CD4-positive, alpha-beta T cell (primary cell): ENCODE measurements around the gene HOXB7. TPM values are rescaled to one million over a fixed set of nuclear protein-coding genes. Genes with fewer than 3 reads are reported as not detected.

Source experiments
- ATAC-seq: fragments of 200-7000 bp; cut with Tn5 transposase; one replicate; pipeline ENCODE4 v1.10.0; 2022; ENCODE audit warnings: mild to moderate bottlenecking; ENCODE audit not compliant: poor library complexity
- CTCF ChIA-PET: fragments of 350-600 bp; sonication (Branson Sonifier 250); formaldehyde crosslinking; loops from one replicate; lab custom pipeline; 2021; ENCODE audit warnings: antibody characterized with exemption, inconsistent platforms; lab: Charles Lee
- POLR2A ChIA-PET: fragments of 350-600 bp; sonication (Branson Sonifier 250); formaldehyde crosslinking; loops from one replicate; lab custom pipeline; 2021; ENCODE audit warnings: antibody characterized with exemption, inconsistent platforms; lab: Charles Lee
- DNase-seq, 14 experiments: peaks; one replicate each; pipeline ENCODE4 v3.0.0-alpha.2; 2013 to 2020; ENCODE audit warnings: mixed read lengths in 2 of 14
- H3K27ac ChIP-seq, 2 donors: one replicate each; pipeline versions ENCODE4 v1.5.1 to v1.7.0; 2013; ENCODE audit warnings: low read length in 2 of 2, low read depth in 1 of 2, mild to moderate bottlenecking in 1 of 2
- H3K27me3 ChIP-seq, 2 experiments: 1 replicate in 1 of 2; 2 replicates in 1 of 2; pipeline versions ENCODE4 v1.6.1 to v1.7.0; 2013; ENCODE audit warnings: low read length in 2 of 2, control low read depth in 1 of 2, mild to moderate bottlenecking in 1 of 2, moderate library complexity in 1 of 2; ENCODE audit not compliant: insufficient read depth in 2 of 2, control insufficient read depth in 1 of 2
- H3K36me3 ChIP-seq: one replicate; pipeline ENCODE4 v1.6.1; 2013; ENCODE audit warnings: low read length, control low read depth; ENCODE audit not compliant: insufficient read depth
- H3K4me1 ChIP-seq: one replicate; pipeline ENCODE4 v1.6.1; 2013; ENCODE audit warnings: low read length, control low read depth; ENCODE audit not compliant: insufficient read depth
- H3K4me3 ChIP-seq: one replicate; pipeline ENCODE4 v1.5.1; 2013; ENCODE audit warnings: mild to moderate bottlenecking, low read length, moderate library complexity
- H3K9me3 ChIP-seq, 2 experiments: 1 replicate in 1 of 2; 2 replicates in 1 of 2; pipeline versions ENCODE4 v1.6.1 to v1.7.0; 2013; ENCODE audit warnings: low read length in 2 of 2, mild to moderate bottlenecking in 2 of 2, control low read depth in 1 of 2, moderate library complexity in 1 of 2; ENCODE audit not compliant: control insufficient read depth in 1 of 2, insufficient read depth in 1 of 2
- H3K27ac Mint-ChIP-seq: one replicate; pipeline ENCODE4 v1.8.0; 2020; ENCODE audit warnings: mixed read lengths
- H3K27me3 Mint-ChIP-seq: one replicate; pipeline ENCODE4 v1.8.0; 2021; ENCODE audit warnings: mixed read lengths
- H3K36me3 Mint-ChIP-seq: one replicate; pipeline ENCODE4 v1.8.0; 2021; ENCODE audit warnings: low read depth, mixed read lengths
- H3K4me1 Mint-ChIP-seq: one replicate; pipeline ENCODE4 v1.8.0; 2021; ENCODE audit warnings: low read depth, mixed read lengths
- H3K4me3 Mint-ChIP-seq: one replicate; pipeline ENCODE4 v1.8.0; 2020; ENCODE audit warnings: mild to moderate bottlenecking, mixed read lengths
- H3K9me3 Mint-ChIP-seq: one replicate; pipeline ENCODE4 v1.8.0; 2020; ENCODE audit warnings: mixed read lengths
- intact Hi-C, 2 experiments: fragments of 100-400 bp; cut with DNase I in 1 of 2; cut with micrococcal nuclease in 1 of 2; formaldehyde crosslinking; loops; one replicate each; pipeline versions ENCODE4 v1.15.1 to v1.9.0; 2023 to 2025; cut with DNase I, micrococcal nuclease
- total RNA-seq, 174 experiments: library from RNA in 2 of 174; stranded (reverse) in 2 of 174; gene quantifications; one replicate each; pipeline ENCODE4 v1.2.3 and lab custom pipeline; 2021 to 2026
- TF ChIP-seq, protein P1 (sequence below): fragments of 200-600 bp; IDR thresholded peaks from one replicate; pipeline ENCODE4 v1.8.0; 2022; ENCODE audit warnings: antibody characterized with exemption, mild to moderate bottlenecking

The HOXB7 gene
- total RNA-seq, 2 experiments from 2014 or later = not detected

- TF ChIP-seq, protein P1, sequence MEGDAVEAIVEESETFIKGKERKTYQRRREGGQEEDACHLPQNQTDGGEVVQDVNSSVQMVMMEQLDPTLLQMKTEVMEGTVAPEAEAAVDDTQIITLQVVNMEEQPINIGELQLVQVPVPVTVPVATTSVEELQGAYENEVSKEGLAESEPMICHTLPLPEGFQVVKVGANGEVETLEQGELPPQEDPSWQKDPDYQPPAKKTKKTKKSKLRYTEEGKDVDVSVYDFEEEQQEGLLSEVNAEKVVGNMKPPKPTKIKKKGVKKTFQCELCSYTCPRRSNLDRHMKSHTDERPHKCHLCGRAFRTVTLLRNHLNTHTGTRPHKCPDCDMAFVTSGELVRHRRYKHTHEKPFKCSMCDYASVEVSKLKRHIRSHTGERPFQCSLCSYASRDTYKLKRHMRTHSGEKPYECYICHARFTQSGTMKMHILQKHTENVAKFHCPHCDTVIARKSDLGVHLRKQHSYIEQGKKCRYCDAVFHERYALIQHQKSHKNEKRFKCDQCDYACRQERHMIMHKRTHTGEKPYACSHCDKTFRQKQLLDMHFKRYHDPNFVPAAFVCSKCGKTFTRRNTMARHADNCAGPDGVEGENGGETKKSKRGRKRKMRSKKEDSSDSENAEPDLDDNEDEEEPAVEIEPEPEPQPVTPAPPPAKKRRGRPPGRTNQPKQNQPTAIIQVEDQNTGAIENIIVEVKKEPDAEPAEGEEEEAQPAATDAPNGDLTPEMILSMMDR = no peak
- intact Hi-C loops = loop anchor here (5.0 to 10.0 kb wide), 3 partner anchors 724 to 839 kb away; partner anchors contain the start of gene SCRN2 (in 1 of the 2)
- Histone ChIP-seq H3K4me3 (no peak overlapping the region), H3K27me3 (peaks cover 87 to 96% of the 10 kb centered on the region in 2 experiments), H3K9me3 (peaks cover 0 to 25% of the 10 kb centered on the region in 2 experiments), H3K36me3 (no peaks in the 10 kb centered on the region), H3K4me1 (peaks cover 61% of the 10 kb centered on the region), H3K27ac (no peak overlapping the region)
- ATAC-seq = no peak
- no peaks in the 10 kb centered on the region for H3K36me3 Mint-ChIP-seq
- no peak for DNase-seq
- H3K27me3 Mint-ChIP-seq = peaks cover 98% of the 10 kb centered on the region
- POLR2A ChIA-PET = interaction anchor here (2.3 kb wide), 1 partner anchor 9 kb away, joined by 10 read pairs; the partner anchor contains the start of gene HOXB9
- H3K9me3 Mint-ChIP-seq = no peaks in the 10 kb centered on the region
- H3K4me1 Mint-ChIP-seq = peaks cover 65% of the 10 kb centered on the region
- peak overlapping the region; percentile 2 for H3K4me3 Mint-ChIP-seq
- no peak overlapping the region for H3K27ac Mint-ChIP-seq
- CTCF ChIA-PET = interaction anchor here (0.8 to 1.7 kb wide), 2 partner anchors 28 to 159 kb away, joined by 3 read pairs; no protein-coding TSS in a partner anchor
Measured at GRCh38 chr17:48615963-48616716, 5.3 kb upstream of the HOXB7 start.

GRCh38 chr17:48615047-48615962 lies 4.5 kb upstream of the HOXB7 start, which contains the start of gene HOXB8:
Gene HOXB8, minus strand, starts transcription at chr17:48615292. Its CDS starts 588 bp downstream, at chr17:48614704.
- no peaks in the 10 kb centered on the region for H3K9me3 Mint-ChIP-seq
- DNase-seq (no peak), ATAC-seq (no peak)
- Histone ChIP-seq H3K27me3 (peaks cover 88 to 95% of the 10 kb centered on the region in 2 experiments), H3K27ac (no peak within 1 kb of the TSS), H3K4me3 (peak within 1 kb of the TSS; percentile 10), H3K36me3 (no peaks in the 10 kb centered on the region), H3K4me1 (peaks cover 70% of the 10 kb centered on the region), H3K9me3 (peaks cover 0 to 25% of the 10 kb centered on the region in 2 experiments)
- intact Hi-C loops = loop anchor here (5.0 to 10.0 kb wide), 3 partner anchors 723 to 838 kb away; partner anchors contain the start of gene SCRN2 (in 1 of the 2)
- peak within 1 kb of the TSS; percentile 36 for H3K27ac Mint-ChIP-seq
- CTCF ChIA-PET = interaction anchor here (1.2 to 2.7 kb wide), 3 partner anchors 21 to 158 kb away, joined by 3 to 19 read pairs (median 4); partner anchors contain the start of gene HOXB5
- peaks cover 97% of the 10 kb centered on the region for H3K27me3 Mint-ChIP-seq
- TF ChIP-seq, protein P1 = no peak
- H3K4me1 Mint-ChIP-seq = peaks cover 71% of the 10 kb centered on the region
- H3K36me3 Mint-ChIP-seq = no peaks in the 10 kb centered on the region
- POLR2A ChIA-PET = interaction anchor here (0.8 to 2.3 kb wide), 2 partner anchors 10 to 568 kb away, joined by 3 to 10 read pairs; partner anchors contain the start of gene HOXB9
- peak within 1 kb of the TSS; percentile 56 for H3K4me3 Mint-ChIP-seq
